Posterior cingulate gyrus (tissue), 11 donors: ENCODE results near the gene MYLK3.
A peak's percentile ranks its signal among the peaks of the same experiment; 100 is the strongest.

Source experiments
- DNase-seq, 10 donors: peaks; one replicate each; pipeline versions ENCODE4 v3.0.0 to v3.0.0-alpha.2; 2020 to 2021; ENCODE audit warnings: mixed read lengths in 3 of 10
- intact Hi-C: fragments of 100-400 bp; cut with DNase I; formaldehyde crosslinking; loops from one replicate; pipeline ENCODE4 v1.15.1; 2023

MYLK3 gene

DNA sequence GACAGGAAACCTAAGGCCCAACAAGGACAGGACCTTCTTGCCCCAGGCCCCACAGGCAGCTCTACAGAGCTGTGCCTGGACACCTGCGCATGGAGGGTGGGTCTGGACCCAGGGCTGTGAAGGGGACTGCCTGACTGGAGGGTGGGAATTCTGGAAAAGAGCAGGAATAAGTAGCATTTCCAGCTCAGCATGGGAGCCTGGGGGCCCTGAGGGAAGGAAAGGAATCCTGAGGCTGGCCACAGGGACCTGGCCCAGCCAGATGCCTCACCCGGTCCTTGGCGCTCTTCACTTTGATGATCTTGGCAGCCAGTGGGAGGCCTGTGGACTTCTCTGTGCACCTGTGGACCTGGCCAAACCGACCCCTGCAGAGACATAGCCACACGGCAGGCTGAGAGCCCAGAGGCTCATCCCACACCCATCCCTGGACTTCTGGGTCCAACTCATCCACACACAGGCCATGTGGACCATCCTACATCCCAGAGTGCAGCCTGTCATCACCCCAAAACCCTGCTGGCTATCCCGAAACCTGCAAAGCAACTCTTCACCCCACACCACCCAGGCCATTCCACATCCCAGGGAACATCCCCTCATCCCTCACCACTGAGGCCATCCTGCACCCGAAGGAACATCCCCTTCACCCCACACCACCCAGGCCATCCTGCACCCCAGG is 18.7 kb downstream of the MYLK3 start:
- intact Hi-C loops = no loop called here
- DNase-seq = peak in 1 of 10 donors; percentile 55

DNA sequence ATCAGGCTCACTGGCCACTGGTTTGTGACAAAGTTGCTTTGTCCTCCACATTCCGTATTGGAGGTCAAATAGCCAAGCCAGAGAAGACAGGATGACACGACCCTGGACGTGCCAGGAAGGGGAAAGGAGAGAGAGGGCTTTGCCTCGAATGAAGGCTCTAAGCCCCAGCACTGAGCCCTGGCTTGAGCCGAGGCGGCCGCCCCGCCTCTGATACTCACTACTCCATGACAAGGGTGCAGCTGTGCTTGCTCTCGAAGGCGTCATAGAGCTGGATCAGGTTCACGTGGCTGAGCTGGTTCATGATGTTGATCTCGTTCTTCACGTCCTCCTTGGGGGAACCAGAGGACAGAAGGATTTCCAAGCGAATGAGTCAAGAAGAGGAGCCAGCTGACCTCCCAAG is 19.3 kb downstream of the MYLK3 start:
- intact Hi-C loops = no loop called here
- DNase-seq = peak in 1 of 10 donors; percentile 53

DNA sequence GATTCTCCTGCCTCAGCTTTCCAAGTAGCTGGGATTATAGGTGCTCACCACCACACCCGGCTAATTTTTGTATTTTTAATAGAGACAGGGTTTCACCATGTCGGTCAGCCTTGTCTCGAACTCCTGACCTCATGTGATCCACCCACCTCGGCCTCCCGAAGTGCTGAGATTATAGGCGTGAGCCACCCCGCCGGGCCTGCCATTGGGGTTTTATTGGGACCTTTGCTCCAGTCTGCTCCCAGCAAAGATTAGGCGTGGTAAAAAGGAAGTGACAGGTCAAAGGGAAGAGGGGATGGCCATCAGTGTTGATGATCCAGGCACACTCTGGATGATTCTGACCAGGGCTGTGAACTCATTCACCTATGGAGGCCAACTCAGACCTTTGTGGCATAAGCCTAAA is 20.5 kb downstream of the MYLK3 start:
- peak in 1 of 10 donors; percentile 55 for DNase-seq
- intact Hi-C loops = no loop called here

DNA sequence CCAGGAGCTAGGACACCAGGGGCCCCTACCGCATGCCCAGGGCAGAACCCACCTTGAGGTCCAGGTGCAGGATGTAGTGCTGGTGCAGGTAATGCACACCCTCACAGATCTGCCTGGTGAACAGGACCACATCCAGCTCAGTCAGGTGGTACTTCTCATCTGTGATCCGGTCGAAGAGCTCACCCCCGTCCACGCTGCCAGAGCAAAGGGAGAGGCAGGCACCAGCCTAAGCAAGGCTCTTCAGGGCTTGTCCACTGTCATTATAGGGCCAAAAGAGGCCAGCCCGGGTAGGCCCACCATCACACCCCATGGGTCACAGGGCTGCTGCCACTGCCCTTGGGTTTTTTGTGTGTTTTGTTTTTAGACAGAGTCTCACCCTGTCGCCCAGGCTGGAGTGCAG is 21.0 kb downstream of the MYLK3 start:
- intact Hi-C loops = no loop called here
- DNase-seq = peak in 1 of 10 donors; percentile 73

DNA sequence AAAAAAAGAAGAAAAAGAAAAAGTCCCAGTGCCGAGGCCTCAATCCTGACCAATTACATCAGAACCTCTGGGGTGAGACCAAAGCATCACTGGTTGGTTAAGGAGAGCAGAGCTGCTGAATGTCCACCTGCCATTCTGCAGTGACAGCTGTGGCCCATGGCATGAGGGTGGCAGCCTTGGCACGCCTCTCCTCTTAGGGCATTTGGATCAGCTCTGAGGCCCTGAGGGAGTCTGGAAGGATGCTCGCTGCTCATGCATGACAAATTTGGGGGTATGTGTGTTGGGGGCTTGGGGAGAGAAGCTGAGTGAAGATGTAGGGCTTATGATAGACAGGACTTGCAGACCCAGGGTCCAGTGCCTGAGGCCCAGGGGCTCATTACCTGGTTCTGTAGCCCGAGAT is 26.3 kb downstream of the MYLK3 start:
- peak in 1 of 10 donors; percentile 20 for DNase-seq
- intact Hi-C loops = no loop called here

DNA sequence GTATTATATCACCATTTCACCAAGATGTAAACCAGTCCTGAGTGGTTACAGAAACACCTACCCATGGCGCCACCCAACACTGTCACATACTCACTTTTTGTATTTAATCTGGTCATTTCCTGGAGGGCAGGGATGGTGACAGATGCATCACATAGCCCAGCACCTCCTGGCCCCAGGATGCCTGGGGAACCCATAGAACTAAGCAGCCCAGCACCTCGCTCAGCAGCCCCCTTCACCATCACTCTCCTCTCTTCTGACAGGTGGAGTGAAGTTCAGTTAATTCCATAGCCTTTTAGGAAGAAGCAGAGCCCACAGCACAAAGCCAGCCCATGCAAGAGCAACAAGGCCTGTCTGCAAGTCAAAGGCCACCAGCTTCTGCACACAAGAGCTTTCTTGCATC is 27.5 kb downstream of the MYLK3 start:
- no peak for DNase-seq
- intact Hi-C loops = no loop called here

DNA sequence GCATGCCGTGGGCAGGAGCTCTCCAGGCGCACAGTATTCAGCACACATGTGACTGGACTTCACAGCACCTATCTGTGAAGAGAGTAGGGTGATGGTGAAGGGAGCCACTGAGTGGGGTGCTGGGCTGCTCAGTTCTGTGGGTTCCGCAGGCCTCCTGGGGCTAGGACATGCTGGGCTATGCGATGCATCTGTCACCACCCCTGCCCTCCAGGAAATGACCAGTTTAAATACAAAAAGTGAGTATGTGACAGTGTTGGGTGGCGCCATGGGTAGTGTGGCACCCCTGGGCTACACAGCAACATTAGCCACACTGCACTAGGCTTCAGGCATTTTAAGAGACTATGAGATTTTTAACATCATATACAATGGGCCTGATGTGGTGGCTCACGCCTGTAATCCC is 28.6 kb downstream of the MYLK3 start:
- intact Hi-C loops = no loop called here
- peak in 1 of 10 donors; percentile 49 for DNase-seq

DNA sequence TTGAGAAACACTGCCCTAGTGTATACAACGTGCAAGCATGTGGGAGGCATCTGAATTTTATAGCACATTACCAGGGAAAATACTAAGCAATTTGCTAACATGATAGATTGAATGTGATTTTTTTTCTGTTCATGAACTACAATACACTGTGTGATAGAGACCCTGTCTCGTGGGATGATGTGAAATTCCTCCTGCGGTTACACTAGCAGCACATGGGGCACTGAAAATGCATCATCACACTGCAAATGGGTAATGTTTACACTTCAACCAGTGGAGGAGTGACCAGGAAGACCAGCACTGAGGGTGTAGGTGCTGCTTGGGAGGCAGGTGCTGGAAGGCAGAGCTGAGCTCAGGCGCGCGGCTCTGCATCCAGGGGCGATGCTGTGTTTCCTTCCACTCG is 29.9 kb downstream of the MYLK3 start:
- intact Hi-C loops = no loop called here
- no peak for DNase-seq

DNA sequence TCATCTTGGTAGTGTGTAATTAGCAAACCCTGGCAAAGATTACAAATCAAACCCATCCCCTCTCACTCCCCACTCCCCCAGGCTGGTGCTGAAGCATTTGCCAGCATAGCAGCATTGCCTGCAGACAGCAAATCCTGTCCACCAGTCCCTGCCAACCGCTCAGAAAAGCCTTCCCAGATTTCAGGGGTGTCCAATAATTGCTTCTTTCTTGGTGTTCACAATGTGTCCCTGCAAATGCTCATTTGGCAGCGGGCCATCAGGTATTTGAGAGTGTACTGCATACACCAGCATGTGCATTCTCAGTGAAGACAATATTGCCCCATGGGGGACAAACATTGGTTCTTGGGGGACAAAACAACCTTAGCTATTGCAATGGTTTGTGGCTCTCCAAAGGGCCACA is 30.5 kb downstream of the MYLK3 start:
- intact Hi-C loops = no loop called here
- peak in 1 of 10 donors; percentile 58 for DNase-seq

DNA sequence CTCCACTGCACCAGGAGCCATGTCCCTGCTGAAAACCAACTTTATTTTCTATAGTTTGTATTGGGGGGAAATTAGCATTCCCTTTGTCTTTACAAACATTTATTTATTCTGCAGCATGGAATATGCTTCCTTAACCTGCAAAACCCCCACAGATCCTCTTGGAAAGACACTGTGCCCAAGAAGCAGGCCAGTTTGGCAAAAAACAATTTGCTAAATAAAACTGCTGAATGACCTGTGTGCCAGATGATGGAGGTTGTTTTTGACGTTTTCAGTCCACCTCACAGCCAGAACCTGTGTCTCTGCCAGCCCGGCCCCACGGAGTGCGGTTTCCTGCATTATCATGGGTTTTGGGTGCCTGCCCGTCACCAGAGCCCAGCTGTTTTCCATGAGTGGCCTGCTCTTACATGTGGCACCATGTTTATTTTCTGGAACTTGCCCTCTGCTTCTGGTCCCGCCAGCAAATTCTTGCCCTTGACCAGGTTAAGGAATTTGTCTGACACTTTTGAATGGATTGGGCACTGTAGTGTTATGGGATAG is 32.3 kb downstream of the MYLK3 start:
- DNase-seq = peak in 1 of 10 donors; percentile 56
- intact Hi-C loops = no loop called here

DNA sequence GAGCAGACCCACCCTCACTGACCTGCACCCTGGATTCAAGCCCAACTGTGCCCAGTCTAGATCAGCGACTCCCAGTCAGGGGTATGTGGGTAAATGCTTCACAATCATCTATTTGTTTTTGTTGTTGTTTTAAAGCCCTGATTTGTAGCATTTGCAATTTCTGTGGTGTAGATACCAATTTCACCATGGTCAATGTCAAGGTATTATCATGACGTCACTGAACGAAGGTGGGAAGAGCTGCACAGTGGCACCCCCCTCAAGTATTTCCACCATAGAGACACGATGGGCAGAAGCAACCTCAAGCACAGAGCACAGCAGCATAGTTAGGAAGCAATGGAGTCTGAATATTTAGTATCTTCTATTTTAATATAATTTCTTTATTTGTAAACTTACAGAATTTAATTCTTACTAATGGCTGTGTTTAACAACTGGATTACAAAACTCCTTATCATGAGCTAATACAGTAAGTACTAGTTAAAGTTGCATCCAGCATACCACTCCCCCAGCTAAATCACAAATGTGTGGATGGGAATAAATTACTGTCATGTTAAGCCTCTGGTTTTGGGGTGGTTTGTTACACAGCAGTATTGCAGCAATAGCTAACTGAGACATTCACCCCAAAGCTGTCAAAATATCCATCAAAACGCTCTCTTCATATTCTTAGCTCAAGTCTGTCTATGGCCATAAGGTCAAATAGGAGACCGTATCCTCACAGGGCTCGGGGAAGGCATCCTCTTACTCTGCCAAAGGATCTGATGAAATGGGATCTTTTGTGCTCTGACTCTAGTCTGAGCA is 33.1 kb downstream of the MYLK3 start:
- DNase-seq = no peak
- intact Hi-C loops = no loop called here

DNA sequence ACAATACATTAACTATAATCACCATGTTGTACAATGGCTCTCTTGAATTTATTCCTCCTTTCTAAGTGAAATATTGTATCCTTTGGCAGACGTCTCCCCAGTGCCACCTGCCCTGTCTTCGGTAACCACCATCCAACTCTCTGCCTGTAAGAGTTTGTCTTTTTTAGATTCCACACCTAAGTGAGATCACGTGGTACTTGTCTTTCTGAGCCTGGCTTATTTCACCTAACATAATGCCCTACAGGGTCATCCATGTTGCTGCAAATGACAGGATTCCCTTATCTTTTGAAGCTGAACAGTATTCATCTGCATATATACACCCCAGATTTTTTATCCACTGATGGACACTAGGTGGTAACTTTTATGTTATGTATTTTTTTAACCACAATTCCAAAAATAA is 34.5 kb downstream of the MYLK3 start:
- DNase-seq = no peak
- intact Hi-C loops = no loop called here

DNA sequence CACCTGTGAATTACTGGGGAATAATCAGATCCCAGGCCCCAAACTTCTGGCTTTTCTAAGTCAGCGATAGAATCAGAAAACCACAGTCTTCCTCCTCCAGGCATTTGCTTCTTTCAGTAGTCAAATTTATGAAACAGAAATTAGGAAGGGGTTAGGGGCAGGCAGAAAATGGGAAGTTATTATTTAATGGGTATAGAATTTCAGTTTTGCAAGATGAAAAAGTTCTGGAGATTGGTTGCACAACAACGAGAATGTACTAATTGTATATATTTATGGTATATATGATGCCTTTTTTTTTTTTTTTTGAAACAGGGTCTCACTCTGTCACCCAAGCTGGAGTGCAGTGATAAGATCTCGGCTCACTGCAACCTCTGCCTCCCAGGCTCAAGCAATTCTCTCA is 35.2 kb downstream of the MYLK3 start:
- intact Hi-C loops = no loop called here
- DNase-seq = no peak

DNA sequence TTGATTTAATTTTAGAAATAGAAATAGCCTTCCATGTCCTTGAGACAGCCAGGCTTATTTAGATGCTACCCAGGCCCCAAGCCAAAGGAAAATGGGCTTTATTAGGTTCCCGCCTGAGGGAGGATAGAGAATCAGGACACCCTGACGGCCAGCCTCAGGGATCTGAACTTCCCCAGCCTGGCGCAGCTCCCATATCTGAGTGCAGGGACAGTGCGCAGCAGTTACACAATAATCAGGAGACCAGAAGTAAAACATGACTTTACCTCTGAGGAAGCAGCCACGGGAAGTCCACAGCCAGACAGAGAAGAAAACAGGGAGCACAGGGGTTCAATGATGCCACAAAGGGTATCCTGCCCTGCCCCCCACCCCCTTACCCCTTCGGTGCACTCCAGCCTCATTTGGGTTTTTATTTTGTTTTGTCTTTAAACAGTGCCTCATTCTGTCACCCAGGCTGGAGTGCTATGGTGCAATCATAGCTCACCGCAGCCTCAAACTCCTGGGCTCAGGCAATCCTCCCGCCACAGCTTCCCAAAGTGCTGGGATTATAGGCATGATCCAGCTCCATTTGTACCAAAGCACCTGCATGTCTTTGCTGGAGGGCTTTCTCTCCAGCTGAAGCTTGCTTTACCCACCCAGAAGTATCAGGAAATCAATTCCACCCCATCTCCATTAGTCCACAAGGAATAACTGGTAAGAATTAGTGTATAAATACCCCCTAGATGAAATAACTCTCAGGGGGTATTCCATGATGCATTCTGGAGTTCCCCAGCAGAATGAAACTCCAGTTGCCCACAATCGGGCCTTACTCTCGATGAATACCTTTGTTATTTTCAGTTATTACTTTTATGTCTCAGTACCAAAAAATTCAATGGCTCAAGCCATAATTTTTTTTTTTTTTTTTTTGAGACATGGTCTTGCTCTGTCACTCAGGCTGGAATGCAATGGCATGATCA is 36.8 kb downstream of the MYLK3 start:
- intact Hi-C loops = no loop called here
- peak in 1 of 10 donors; percentile 61 for DNase-seq

DNA sequence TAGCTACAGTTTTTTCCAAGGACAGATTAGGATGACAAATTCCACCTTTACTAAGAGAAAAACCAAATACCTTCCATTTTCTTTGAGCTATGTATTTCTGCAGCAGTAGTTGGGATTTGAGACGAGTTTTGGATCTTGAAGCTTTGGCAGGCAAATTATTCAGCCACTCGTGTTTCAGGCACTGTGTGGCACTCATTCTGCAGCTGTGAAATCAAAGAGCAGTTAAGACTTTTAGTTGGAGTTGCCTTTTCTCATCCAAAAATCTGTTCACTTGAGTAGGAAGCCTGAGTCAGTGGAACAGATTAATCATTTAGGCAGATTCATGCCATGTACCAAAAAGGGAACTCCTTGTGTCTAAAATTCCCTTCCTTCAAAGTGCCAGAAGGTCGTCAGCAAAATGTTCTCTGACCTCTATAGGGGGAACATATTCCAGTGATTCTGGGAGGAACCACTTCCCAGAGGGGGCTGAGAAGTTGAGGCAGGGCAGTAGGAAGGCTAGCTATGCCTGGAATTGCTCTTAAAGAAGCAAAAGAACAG is 38.6 kb downstream of the MYLK3 start:
- DNase-seq = no peak
- intact Hi-C loops = no loop called here

DNA sequence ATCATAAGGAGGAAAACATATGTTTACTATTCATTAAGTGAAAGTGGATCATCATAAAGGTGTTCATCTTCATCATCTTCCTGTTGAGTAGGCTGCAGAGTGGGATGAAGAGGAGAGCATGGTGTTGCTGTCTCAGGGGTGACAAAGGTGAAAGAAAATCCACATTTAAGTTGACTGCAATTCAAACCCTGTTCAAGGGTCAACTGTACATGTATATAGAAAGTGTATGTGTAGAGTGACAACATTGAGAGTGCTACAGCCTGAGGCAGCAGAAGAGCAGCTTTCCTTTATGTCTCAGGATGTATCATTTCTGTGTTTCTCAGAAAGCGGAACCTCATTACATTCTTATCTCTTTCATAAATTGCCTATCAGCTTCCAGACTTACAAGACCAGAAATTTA is 41.5 kb downstream of the MYLK3 start:
- intact Hi-C loops = no loop called here
- DNase-seq = no peak

DNA sequence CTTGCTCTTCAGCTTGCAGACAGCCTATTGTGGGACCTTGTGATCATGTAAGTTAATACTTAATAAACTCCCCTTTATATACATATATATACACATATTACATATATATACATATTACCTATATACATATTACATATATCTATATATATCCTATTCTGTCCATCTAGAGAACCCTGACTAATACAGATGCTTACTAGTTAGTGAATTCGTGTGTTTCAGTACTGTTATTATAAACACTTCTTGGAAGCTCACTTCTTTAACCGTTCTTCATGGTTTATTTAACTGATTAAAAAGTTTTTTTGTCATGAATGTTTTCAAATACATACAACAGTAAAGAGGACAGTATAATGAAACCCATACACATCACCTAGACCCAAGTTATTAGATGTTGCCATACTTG is 46.1 kb downstream of the MYLK3 start:
- DNase-seq = no peak
- intact Hi-C loops = no loop called here

DNA sequence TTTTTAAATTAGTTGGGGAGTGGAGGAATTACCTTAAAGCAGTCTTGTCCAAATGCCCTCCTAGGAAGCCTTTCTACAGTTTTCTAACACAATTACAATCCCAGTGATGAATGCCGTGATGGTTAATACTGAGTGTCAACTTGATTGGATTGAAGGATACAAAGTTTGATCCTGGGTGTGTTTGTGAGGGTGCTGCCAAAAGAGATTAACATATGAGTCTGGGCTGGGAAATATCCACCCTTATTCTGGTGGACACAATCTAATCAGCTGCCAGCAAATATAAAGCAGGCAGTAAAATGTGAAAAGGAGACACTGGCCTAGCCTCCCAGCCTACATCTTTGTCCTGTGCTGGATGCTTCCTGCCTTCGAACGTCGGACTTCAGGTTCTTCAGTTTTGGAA is 46.5 kb downstream of the MYLK3 start:
- no peak for DNase-seq
- intact Hi-C loops = no loop called here

DNA sequence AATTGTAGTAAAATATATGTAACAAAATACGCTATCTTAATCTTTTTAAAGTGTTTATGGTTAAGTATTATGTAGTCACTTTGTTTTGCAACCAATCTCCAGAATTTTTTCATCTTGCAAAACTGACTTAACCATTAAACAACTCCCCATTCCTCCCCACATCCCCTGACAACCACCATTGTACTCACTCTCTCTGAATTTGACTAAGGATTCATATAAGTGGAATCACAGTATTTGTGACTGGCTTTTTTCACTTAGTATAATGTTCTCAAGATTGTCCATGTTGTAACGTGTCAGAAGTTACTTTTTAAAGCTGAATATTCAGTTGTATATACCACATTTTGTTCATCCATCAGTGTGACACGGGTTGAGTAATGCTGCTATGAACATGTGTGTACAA is 48.1 kb downstream of the MYLK3 start:
- intact Hi-C loops = no loop called here
- no peak for DNase-seq

DNA sequence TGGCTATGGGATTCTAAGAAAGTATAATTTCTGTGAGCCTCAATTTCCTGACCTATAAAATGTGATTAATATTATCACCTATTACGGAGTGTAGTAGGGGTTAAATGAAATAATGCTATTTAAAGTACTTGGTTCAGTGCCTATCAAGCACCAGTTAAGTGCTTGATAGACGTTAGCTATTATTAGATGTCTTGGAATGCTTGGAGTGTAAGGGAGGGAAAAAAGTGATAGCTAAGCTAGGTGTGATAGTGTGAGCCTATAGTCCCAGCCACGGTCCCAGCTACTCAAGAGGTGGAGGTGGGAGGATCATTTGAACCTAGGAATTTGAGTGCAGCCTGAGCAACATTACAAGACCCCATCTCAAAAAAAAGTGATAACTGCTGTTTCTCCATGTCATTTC is 51.2 kb downstream of the MYLK3 start:
- no peak for DNase-seq
- intact Hi-C loops = no loop called here

DNA sequence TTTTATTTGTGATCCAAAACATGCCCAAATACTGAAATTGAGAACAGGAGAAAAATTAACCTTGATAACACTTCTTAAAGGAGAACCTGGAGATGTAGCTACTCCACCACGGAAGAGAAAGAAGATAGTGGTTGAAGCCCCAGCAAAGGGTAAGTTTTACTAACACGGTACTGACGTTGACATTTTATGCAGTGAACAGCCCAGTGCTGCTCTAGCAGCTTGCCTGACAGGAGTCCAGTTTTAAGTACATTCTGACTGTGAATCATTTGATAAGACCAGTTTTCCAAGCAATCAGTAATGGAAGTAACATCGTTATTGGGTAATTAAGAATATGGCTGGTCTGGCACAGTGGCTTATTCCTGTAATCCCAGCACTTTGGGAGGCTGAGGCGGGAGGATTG is 52.2 kb downstream of the MYLK3 start:
- intact Hi-C loops = no loop called here
- no peak for DNase-seq
